Superior temporal gyrus (tissue), 1 donor: ENCODE measurements around the gene COL24A1.
"Not testable (repeated sequence)": the region's sequence is repeated elsewhere in the genome, so short reads cannot be mapped to it uniquely, and the experiment has no call there.

ENCODE experiments used
- DNase-seq: peaks from one replicate; pipeline ENCODE4 v3.0.0-alpha.2; 2016; ENCODE audit errors: extremely low spot score

The COL24A1 gene

DNA sequence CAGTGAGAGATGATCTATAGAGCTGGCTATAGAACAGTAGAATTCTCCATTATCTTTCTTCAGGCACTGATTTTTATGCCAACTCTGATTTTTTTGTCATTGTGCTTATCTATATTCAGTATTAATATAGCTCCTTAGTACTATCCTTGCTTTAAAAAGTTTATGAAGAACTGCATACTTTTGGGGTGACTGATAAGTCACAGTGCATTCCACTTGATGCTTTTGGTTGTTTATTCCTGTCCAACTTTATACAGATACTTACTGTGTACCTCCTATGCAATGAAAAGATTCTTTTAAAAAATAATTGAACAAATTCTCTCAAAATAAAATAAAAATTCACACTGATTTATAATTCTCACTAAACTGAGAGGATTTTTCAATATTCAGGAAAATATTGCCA is 71.6 kb downstream of the COL24A1 start:
- DNase-seq, result no peak

DNA sequence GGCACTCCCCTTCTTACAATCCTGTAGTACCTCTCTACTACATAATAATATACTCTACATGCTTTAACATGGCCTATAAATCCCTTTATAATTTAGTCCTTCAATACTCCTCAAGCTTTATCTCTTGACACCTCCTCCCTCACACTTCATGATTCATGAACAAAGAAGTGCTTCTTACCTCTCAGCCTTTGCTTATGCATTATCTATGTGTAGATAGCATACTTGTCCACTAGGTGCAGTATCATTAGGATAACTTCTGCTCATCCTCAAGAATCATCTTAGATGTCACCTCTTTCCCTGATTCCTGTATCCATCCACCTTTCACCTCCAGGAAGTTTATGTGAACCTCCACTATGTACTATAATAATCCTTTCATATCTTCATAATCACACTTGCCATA is 74.4 kb downstream of the COL24A1 start:
- DNase-seq, result no peak

DNA sequence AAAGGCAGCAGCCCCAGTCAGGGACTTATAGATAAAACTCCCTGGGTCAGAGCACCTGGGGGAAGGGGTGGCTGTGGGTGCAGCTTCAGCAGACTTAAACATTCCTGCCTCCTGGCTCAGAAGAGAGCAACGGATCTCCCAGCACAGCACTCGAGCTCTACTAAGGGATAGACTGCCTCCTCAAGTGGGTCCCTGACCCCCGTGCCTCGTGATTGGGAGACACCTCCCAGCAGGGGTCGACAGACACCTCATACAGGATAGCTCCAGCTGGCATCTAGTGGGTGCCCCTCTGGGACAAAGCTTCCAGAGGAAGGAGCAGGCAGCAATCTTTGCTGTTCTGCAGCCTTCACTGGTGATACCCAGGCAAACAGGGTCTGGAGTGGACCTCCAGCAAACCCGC is 84.1 kb downstream of the COL24A1 start:
- DNase-seq, result not testable (repeated sequence)

DNA sequence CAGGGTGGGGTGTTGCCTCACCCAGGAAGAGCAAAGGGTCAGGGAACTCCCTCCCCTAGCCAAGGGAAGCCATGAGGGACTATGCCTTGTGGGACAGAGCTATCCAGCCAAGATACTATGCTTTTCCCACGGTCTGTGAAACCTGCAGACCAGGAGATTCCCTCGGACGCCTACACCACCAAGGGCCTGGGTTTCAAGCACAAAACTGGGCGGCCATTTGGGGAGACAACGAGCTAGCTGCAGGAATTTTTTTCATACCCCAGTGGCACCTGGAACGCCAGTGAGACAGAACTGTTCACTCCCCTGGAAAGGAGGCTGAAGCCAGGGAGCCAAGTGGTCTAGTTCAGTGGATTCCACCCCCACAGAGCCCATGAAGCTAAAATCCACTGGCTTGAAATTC is 84.7 kb downstream of the COL24A1 start:
- DNase-seq, result not testable (repeated sequence)

DNA sequence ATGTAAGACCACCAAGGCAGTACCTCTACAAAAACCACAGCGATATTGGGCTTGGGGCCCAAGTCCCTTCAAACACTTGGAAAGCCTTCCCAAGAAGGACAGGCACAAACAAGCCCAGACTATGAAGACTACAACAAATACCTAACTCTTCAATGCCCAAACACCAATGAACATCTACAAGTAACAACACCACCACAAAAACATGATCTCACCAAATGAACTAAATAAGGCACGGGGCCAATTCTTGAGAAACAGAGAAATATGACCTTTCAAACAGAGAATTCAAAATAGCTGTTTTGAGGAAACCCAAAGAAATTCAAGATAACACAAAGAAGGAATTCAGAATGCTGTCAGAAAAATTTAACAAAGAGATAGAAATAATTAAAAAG is 86.8 kb downstream of the COL24A1 start:
- no peak for DNase-seq

DNA sequence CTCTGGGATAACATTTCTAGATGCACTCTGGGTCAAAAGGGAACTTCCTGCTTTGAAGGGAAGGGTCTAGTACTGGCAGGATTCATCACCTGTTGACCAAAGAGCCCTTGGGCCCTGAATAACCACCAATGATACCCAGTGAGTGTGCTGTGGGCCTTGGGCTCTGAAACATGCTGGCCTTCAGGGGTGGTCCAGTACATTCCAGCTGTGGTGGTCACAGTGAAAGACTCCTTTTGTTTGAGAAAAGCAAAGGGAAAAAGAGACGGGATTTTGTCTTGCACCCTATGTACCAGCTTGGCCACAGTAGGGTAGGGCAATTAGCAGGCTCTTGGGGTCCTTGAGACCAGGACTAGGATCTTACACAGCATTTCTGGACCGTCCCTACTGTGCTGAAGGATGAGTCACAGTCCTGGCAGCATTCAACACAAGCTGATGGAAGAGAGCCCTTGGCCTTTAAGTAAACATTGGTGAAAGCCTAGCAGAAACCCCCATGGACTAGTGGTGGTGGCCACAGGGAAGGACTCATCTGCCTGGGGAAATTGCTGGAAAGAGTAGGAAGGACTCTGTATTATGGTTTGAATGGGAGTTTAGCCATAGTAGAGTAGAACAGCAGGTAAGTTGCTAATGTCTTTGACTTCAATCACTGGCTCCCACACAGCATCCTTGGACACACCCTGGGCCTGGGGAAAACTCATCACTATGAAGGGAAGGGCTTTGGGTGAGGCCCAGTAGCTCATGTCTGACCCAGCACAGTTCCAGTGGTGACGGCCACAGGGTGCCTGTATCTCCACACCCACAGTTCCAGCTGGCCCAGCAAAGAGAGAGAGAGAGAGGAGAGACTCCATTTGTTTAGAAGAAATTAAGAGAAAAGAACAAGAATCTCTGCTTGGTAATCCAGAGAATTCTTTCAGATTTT is 87.5 kb downstream of the COL24A1 start:
- no peak for DNase-seq

DNA sequence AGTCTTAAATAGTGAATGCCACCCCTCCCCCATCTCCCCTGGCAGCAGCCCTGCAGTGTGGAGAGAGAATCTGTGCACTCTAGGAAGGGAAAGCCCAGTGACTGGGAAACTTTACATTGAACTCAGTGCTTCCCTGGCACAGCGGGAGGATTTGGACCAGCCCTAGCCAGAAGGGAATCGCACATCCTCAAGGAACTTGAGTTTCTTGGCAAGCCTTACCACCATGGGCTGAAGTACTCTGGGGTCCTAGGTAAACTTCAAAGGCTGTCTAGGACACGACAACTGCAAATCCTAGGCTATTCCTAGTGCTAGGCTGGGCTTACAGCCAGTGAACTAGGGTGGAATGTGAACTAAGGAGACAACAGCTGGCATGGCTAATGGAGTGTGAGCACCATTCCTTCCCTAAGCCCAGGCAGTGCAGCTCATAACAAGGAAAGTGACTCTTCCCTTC is 88.3 kb downstream of the COL24A1 start:
- DNase-seq, result no peak

DNA sequence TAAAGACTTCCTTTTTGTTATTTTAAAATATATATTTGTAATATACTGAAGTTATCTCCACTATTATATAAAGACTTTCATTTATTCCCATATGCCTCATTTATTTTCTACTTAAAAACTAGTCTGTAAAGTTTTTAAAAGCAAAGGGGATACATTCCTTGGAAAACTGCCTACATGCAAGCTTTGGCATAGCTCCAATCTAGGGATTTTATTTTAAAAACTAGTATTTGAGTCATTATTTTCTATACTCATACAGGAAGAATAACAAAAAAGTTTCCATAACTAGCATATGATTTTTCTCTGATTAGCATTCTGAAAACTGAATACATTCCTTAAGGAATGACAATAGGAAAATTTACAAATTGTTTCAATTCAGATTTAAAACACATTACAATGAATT is 88.9 kb downstream of the COL24A1 start:
- no peak for DNase-seq

DNA sequence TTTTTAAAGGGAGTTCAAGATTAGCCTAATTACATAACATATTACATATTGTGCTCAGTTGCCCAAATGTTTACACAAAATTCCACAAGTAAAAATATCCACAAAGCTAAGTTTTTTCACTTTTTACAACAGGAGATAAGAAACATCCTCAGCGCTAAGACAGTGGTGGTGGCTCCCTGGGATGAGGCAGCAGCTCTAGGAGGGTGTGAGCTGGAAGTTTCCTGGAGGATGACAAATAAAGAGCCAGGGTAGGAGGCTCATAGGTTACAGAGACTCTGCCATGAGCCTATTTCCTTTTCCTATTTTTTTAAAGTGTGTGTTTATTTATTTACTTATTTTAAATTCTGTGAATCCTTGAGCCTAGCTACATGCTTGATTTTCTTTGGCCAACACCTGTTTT is 91.7 kb downstream of the COL24A1 start:
- DNase-seq, result no peak

DNA sequence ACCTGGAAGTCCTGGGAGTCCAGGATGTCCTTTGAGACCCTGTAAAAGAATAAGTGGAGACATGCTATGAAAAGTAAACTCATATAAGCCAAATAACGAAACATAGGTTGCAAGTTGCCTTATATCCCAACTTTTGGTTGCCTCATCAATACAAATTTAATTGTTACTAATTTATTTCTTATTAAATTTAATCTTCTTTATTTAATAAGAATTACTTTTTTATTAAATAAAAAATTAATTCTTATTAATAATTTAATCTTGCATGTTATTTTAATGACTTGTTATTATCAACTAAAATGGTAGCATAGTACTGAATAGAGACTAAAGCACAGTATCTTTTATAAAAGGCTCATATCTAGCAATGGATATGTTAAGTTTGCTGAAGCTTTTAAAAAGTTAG is 92.9 kb downstream of the COL24A1 start:
- DNase-seq, result no peak

DNA sequence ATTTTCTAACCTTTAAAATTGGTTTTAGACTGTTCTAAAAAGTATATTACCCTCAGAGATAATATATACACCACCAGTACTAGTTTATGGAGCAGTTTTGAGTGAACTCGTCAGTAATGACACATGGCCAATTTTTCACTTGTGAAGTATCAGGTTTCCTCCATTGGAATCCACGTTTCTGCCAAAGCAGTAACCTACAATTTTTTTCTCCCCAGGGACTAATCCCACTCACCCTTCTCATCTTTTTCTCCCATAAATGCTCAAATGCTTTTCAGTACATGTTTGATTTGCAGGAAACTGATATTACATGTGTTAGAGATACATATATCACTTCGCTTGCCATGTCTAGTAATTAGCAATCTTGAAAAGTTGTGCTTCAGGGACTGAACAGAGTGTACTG is 94.1 kb downstream of the COL24A1 start:
- DNase-seq, result no peak

DNA sequence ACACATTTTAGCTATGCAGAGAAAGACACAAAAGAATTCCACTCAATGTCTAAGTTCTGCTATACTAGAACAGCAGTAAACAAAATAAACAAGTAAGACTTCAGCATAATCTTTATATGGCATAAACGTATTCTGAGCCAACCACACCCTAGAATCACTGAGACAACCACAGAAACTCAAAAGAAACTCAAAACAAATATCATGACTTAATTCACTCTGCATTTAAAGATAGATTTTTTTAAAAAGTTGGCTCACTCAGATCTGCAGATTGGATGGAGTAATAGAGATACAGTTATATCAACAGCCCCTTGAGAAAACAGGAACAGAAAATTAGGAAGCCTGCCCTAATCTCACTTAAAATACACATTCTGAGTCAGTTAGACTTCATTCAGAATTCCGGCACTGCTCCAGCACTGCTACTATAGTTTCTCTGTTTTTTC is 95.0 kb downstream of the COL24A1 start:
- no peak for DNase-seq

DNA sequence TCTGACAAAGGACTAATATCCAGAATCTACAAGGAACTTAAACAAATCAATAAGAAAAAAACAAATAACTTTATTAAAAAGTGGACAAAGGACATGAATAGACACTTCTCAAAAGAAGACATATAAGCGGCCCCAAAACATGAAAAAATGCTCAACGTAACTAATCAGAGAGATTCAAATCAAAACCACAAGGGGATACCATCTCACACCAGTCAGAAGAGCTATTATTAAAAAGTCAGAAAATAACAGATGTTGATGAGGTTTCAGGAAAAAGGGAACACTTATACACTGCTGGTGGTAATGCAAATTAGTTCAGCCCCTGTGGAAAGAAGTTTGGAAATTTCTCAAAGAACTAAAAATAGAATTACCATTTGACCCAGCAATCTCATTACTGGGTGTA is 102.2 kb downstream of the COL24A1 start:
- DNase-seq, result no peak

DNA sequence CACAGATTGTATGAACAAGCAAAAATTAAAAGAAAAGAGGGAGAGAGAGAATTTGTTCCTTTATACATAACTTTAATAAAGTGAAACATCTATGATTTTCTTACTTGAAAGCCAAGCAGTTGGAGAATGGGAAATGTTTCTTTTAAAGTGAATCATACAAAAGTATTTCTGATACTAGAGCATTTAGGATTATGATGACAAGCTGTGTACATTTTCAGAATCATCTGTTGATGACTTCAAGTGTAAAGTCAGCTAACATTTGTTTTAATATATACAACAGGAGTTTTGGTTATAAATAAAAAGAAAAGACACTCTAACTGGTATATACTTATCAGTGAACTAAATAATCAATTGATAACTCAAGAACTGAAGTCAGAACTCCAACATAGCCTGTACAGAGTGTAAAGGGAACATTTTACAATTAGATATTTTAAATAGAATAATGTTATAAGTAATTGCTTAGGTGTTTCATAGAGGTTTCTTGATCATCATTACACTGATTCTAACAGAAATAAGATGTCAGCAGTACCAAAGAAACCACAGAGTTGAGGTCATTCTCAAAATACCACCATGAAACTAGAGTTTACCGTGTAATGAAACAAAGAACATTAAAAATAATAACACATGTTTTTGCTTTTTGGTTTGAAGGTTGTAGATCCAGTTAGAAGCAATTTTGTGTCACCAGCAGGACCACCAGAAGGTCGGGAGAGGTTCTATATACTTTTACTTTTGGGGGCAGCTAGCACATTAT is 103.4 kb downstream of the COL24A1 start:
- no peak for DNase-seq

DNA sequence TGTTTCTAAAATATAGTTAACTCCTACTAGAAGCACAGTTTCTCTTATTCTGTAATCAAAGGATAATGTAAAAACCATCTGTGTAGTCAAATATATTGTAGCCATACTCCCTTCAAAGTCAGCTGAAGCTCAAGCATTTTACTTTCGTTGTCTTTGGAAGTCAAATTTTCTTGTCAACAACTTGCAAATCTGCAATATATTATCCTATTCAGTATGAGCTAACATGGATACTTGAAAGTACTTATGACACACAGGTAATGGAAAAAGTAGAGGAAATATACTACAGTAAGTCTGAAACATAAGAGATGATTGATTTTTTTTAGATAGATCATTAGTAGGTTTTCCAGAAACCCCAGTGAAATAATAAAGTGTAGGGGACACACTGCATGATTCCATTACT is 121.5 kb downstream of the COL24A1 start:
- no peak for DNase-seq

DNA sequence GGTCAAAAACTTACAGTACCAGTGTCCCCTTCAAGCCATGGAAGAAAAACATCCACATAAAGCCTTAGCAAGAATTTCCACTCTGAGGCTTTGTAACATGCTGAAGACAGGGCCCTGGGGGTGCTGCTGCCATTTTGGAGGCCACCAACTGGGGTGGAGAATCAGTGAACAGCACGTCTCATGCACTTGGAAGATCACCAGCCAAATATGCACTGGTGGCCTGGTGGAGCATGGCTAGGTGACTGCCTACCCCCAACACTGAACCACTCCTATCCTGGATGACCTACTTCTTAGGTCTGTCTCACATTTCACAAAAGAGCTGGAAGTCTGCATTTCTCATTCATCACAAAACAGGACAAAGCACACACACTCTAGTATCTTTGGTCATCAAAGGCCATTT is 126.4 kb downstream of the COL24A1 start:
- DNase-seq, result no peak

DNA sequence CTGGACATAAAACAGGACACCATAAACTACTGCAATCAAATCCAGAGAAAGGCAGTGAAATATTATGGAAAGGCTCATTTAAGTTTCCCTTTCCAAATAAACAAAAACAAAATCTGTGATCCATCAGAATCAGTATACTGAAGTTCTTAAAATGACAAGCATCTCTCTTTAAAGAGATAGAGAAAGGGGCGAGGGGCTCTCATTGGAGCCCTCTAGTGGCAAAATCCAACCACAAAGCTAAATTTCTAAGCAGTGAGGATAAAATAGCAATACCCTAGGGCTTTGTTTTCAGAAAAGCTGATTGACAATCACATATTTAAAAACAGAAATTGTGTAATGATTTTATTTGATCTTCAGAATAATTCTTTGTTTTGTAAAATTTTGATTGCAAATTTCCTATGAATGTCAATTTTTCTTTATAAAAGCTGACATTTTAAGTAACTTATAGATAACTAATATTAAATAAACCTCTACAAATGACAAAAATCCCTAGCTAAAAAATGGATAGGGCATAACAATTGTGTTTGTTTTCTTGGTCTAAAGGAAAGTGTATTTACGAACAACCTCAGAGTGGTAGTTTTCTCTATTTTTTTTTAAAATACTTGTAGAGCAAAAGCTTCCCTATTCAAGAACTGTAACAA is 138.2 kb downstream of the COL24A1 start:
- peak; percentile 73 for DNase-seq

DNA sequence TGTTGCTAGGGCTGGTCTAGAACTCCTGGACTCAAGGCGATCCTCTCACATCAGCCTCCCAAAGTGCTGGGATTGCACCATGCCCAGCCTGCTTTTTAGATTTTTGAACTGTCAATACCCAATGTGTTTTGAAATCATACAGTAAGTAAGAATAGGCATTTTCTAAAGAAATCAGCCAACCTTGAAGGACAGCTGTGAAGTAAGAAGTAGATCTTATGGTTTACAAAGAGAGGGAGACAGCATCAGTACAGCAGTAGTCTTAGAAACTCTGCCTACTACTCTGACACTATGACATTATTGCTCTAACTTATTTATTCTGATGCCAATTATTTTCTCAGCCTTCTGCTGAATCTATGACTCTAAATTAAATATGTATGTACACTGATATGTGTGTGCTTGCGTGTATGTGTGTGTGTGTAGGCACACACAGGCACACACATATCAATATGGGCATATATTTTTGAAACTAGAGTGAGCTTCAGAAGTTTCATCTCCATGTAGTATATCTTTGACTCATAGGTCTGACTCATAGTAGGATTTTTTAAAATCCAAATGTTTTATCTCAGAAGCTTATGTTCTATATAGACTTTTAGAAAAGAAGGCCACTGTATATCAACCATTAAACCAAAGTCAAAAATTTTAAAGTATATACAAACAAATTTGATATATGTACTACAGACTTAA is 140.4 kb downstream of the COL24A1 start:
- DNase-seq, result no peak

DNA sequence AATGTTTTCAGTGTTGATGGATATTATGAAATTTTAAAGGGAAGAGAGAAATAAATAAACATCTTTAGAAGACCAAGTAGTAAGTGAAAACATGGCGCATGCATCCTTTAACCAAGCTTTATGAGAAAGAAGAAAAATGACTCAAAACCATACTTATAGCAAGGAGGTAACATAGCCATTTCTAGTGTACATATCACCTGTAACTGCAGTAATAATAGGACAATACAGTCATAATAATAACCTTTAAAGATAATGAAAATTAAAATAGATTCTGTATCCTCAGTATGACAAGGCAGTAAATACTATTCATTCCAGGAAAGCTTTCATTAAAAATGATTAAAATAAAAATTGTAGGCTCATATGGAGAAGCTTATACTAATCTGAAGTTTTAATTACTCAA is 141.2 kb downstream of the COL24A1 start:
- DNase-seq, result no peak

DNA sequence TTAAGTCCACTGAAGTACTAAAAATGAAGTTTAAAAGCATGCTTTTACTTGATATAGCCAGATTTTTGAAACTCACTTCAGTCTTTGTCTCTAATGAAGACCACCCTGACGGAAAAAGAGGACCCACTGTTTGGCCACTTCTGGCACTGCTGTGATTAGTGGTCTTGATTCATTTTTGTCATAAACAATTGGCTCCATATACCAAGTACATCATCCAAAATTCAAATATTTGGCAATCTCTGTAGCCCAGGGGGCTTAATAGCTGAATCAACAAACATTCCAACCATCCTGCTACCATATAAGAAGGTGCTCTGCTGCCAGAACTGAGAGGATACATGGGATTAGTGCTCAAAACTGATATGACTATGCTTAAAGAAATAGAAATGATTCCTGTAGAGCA is 156.0 kb downstream of the COL24A1 start:
- DNase-seq, result no peak

DNA sequence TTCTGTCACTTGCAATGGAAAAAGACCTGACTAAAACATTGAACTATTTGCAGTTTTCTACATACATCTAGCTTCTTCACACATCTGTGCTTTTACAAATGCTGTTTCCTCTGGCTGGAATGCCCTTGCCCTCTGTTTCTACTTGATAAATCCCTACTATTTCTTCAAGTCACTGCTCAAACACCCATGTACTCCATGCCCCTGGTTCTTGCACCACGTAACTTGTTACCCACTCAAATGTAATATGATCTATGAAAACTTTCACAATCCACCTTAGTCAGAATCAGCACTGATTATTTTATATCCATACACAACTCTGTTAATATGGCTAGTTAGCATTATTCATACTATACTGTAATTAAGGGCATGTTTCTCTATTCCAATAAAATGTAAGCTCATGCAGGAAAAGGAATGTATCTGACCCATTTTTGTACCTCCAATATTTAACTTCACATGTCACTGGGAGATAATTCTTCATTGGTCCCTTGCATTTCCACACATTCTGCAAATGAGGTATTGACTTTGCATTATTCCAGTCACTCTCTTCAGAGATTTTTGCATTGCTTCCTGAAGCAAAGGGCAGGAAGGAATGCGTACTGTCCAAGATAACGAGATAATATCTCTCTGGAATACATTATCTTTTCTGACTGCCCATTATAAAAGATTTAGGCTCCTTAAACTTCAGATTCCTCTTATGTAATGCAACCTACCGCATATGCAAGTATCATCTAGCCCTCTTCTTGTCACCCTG is 158.3 kb downstream of the COL24A1 start:
- no peak for DNase-seq
